H1 (cell line): ENCODE data around the gene TOR1B. TPM values are rescaled to one million over a fixed set of nuclear protein-coding genes. Genes with fewer than 3 reads are reported as not detected.

Experiments used
- SIRT6 ChIP-seq: IDR thresholded peaks from one replicate; pipeline ENCODE4 v1.7.1; 2012; ENCODE audit warnings: low read length, inconsistent platforms
- polyA plus RNA-seq, 7 experiments: library from polyadenylated mRNA; depleted of rRNA in 3 of 7; stranded (reverse) in 5 of 7; unstranded in 2 of 7; fragments of >200 nt in 5 of 7; fragments of 200-250 nt in 2 of 7; gene quantifications; 1 replicate in 5 of 7; 2 replicates in 1 of 7; 4 replicates in 1 of 7; pipeline versions ENCODE4 v1.2.1 to v1.2.3, GENCODE V29; 2011 to 2013; ENCODE audit warnings: missing spikeins in 2 of 7, mixed read lengths in 2 of 7
- total RNA-seq: library from RNA; stranded (reverse); fragmentation: NEBNext Ultra II Directional; extraction: Animal tissue kit (Norgen Biotek cat#: 25700); gene quantifications from 2 replicates; pipeline ENCODE4 v1.2.1, GENCODE V29; 2021

TOR1B gene
- total and polyA plus RNA-seq, 2 of the 8 experiments (the other 6 are each of a cell fraction or from before 2014, with no cell fraction given), result 11.4 to 17.4 TPM

DNA sequence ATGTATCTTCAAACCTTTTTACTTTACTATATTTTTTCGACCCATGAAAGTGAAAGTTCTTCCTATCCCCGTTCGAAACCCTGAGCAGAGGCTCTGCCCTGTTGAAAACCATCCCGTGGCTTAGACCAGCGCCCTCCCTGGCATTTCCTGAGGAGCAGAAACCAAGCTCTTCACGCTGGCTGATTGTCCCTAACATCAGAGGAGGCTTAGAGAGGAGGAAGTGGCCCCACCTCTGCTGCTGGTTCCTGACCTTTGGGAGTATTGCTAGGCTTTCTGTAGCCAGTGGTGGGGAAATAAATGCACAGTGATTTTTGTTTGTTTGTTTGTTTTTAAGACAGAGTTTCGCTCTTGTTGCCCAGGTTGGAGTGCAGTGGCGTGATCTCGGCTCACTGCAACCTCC, 45.9 kb upstream of the TOR1B start (continued):
- no peak for TF ChIP-seq SIRT6
